DOHH2 (cell line): ENCODE measurements around the gene RELB.
"Not testable (repeated sequence)": the region's sequence is repeated elsewhere in the genome, so short reads cannot be mapped to it uniquely, and the experiment has no call there.

Experiments used
- H3F3A ChIP-seq: fragments of 200-600 bp; sonication (generic), shearing (Covaris generic); 2 replicates; pipeline ENCODE4 v1.6.0; 2016; ENCODE audit warnings: antibody characterized with exemption, mild to moderate bottlenecking; ENCODE audit not compliant: control insufficient read depth, insufficient read depth
- H3K27ac ChIP-seq: fragments of 200-600 bp; sonication (generic); 2 replicates; pipeline ENCODE4 v1.5.1; 2014; ENCODE audit warnings: low read depth, mild to moderate bottlenecking, low read length, moderate library complexity
- H3K27me3 ChIP-seq: fragments of 200-600 bp; sonication (generic); 2 replicates; pipeline ENCODE4 v1.6.1; 2014; ENCODE audit warnings: mild to moderate bottlenecking, low read length, mixed read lengths; ENCODE audit not compliant: control insufficient read depth
- H3K36me3 ChIP-seq: fragments of 200-600 bp; sonication (generic); 2 replicates; pipeline ENCODE4 v1.6.1; 2014; ENCODE audit warnings: mild to moderate bottlenecking, low read length, moderate library complexity, mixed read lengths; ENCODE audit not compliant: control insufficient read depth
- H3K4me1 ChIP-seq: fragments of 200-600 bp; sonication (generic); 2 replicates; pipeline ENCODE4 v1.6.1; 2014; ENCODE audit warnings: mild to moderate bottlenecking, low read length, mixed read lengths; ENCODE audit not compliant: control insufficient read depth
- H3K4me2 ChIP-seq: fragments of 200-600 bp; sonication (generic); 2 replicates; pipeline ENCODE4 v1.6.0; 2014; ENCODE audit warnings: mild to moderate bottlenecking, low read length, moderate library complexity
- H3K4me3 ChIP-seq: fragments of 200-600 bp; sonication (generic); 2 replicates; pipeline ENCODE4 v1.5.1; 2014; ENCODE audit warnings: mild to moderate bottlenecking, low read length, mixed read lengths
- H3K79me2 ChIP-seq: fragments of 200-600 bp; sonication (generic); 2 replicates; pipeline ENCODE4 v1.6.1; 2014; ENCODE audit warnings: mild to moderate bottlenecking, low read length, mixed read lengths; ENCODE audit not compliant: control insufficient read depth
- H3K9me2 ChIP-seq: fragments of 200-600 bp; sonication (generic); replicated peaks from 2 replicates; pipeline ENCODE4 v1.6.1; 2014; ENCODE audit warnings: mild to moderate bottlenecking, low read length, mixed read lengths; ENCODE audit not compliant: control insufficient read depth
- H3K9me3 ChIP-seq: fragments of 200-600 bp; sonication (generic); 2 replicates; pipeline ENCODE4 v1.6.1; 2014; ENCODE audit warnings: antibody characterized with exemption, low read length, mixed read lengths; ENCODE audit not compliant: control insufficient read depth, insufficient read depth
- H4K20me1 ChIP-seq: fragments of 200-600 bp; sonication (generic); 2 replicates; pipeline ENCODE4 v1.6.0; 2014; ENCODE audit warnings: low read depth, mild to moderate bottlenecking, antibody characterized with exemption, low read length, moderate library complexity; ENCODE audit not compliant: control insufficient read depth, insufficient read depth
- CTCF ChIP-seq: fragments of 200-600 bp; sonication (generic); IDR thresholded peaks from one replicate; pipeline ENCODE4 v1.5.1; 2014; ENCODE audit warnings: antibody characterized with exemption, mild to moderate bottlenecking, low read depth, low read length; ENCODE audit not compliant: poor library complexity, severe bottlenecking
- EZH2phosphoT487 ChIP-seq: fragments of 200-600 bp; sonication (generic); IDR thresholded peaks from 2 replicates; pipeline ENCODE4 v1.6.1; 2017; ENCODE audit warnings: borderline replicate concordance, mild to moderate bottlenecking, antibody characterized with exemption, low read length, moderate library complexity, mixed read lengths

RELB gene

GRCh38 chr19:44968118-44968517, 33.1 kb upstream of the RELB start:
- Histone ChIP-seq H3K27ac (no peak overlapping the region), H3K4me2 (no peak overlapping the region), H3K4me1 (no peaks in the 10 kb centered on the region), H3F3A (no peaks in the 10 kb centered on the region), H3K9me3 (no peaks in the 10 kb centered on the region), H4K20me1 (no peaks in the 10 kb centered on the region), H3K4me3 (no peak overlapping the region), H3K9me2 (no peaks in the 10 kb centered on the region), H3K27me3 (no peaks in the 10 kb centered on the region), H3K79me2 (peaks cover 18% of the 10 kb centered on the region), H3K36me3 (peaks cover 39% of the 10 kb centered on the region)
- TF ChIP-seq CTCF (no peak), EZH2phosphoT487 (no peak)

- no peak overlapping the region for H3K4me3 ChIP-seq
- H3K4me2 ChIP-seq: no peak overlapping the region
- peaks cover 43% of the 10 kb centered on the region for H3K36me3 ChIP-seq
- no peak for TF ChIP-seq EZH2phosphoT487
- TF ChIP-seq CTCF: no peak
- no peak overlapping the region for H3K27ac ChIP-seq
- H3F3A ChIP-seq: no peaks in the 10 kb centered on the region
- peaks cover 18% of the 10 kb centered on the region for H3K79me2 ChIP-seq
- no peaks in the 10 kb centered on the region for H3K9me2 ChIP-seq
- H3K4me1 ChIP-seq: no peaks in the 10 kb centered on the region
- H3K27me3 ChIP-seq: no peaks in the 10 kb centered on the region
- no peaks in the 10 kb centered on the region for H3K9me3 ChIP-seq
- H4K20me1 ChIP-seq: no peaks in the 10 kb centered on the region
These were observed 32.6 kb upstream of the RELB start for GRCh38 chr19:44968670-44969069.

- H3K27me3 ChIP-seq: no peaks in the 10 kb centered on the region
- no peak overlapping the region for H3K27ac ChIP-seq
- H3F3A ChIP-seq: no peaks in the 10 kb centered on the region
- H3K79me2 ChIP-seq: peaks cover 18% of the 10 kb centered on the region
- H3K9me3 ChIP-seq: no peaks in the 10 kb centered on the region
- no peak for TF ChIP-seq EZH2phosphoT487
- TF ChIP-seq CTCF: no peak
- H3K4me2 ChIP-seq: no peak overlapping the region
- H4K20me1 ChIP-seq: no peaks in the 10 kb centered on the region
- H3K36me3 ChIP-seq: peaks cover 44% of the 10 kb centered on the region
- no peaks in the 10 kb centered on the region for H3K4me1 ChIP-seq
- H3K9me2 ChIP-seq: no peaks in the 10 kb centered on the region
- no peak overlapping the region for H3K4me3 ChIP-seq
These were observed 31.8 kb upstream of the RELB start for GRCh38 chr19:44969437-44969836.

- H3F3A ChIP-seq, H3K27ac ChIP-seq, H3K27me3 ChIP-seq, H3K4me2 ChIP-seq, H3K4me1 ChIP-seq, H3K4me3 ChIP-seq, H3K9me3 ChIP-seq, H4K20me1 ChIP-seq, H3K9me2 ChIP-seq: not testable (repeated sequence)
- H3K36me3 ChIP-seq: peaks cover 54% of the 10 kb centered on the region
- H3K79me2 ChIP-seq: peaks cover 14% of the 10 kb centered on the region
These were observed 29.8 kb upstream of the RELB start for GRCh38 chr19:44971451-44971850.
